T-helper 2 cell treated with Interferon-gamma antibody and Interleukin-4, amounts not matched to agents 5 μg/mL and 100 μg/mL, for 36 hours (primary cell): ENCODE measurements around the gene TXNDC16.

ENCODE experiments used
- DNase-seq: peaks from one replicate; pipeline ENCODE4 v3.0.0; 2021; ENCODE audit warnings: low spot score
- H3K27ac Mint-ChIP-seq: one replicate; pipeline ENCODE4 v1.8.0; 2021; ENCODE audit warnings: mild to moderate bottlenecking, mixed read lengths
- H3K27me3 Mint-ChIP-seq: one replicate; pipeline ENCODE4 v1.8.0; 2021; ENCODE audit warnings: low read depth, mixed read lengths
- H3K36me3 Mint-ChIP-seq: one replicate; pipeline ENCODE4 v1.8.0; 2021; ENCODE audit warnings: low read depth, mixed read lengths
- H3K4me1 Mint-ChIP-seq: one replicate; pipeline ENCODE4 v1.8.0; 2021; ENCODE audit warnings: low read depth, mixed read lengths
- H3K4me3 Mint-ChIP-seq: one replicate; pipeline ENCODE4 v1.8.0; 2022; ENCODE audit warnings: mild to moderate bottlenecking, moderate library complexity, mixed read lengths
- H3K9me3 Mint-ChIP-seq: one replicate; pipeline ENCODE4 v1.8.0; 2021; ENCODE audit warnings: mixed read lengths

TXNDC16 gene

GRCh38 chr14:52553002-52553670 lies 831 bp upstream of the TXNDC16 start:
- peak overlapping the region; percentile 95 for H3K4me3 Mint-ChIP-seq
- peak overlapping the region; percentile 76 for H3K27ac Mint-ChIP-seq
- peaks cover 27% of the 10 kb centered on the region for H3K4me1 Mint-ChIP-seq
- peaks cover 38% of the 10 kb centered on the region for H3K27me3 Mint-ChIP-seq
- peak; percentile 41 for DNase-seq
- H3K9me3 Mint-ChIP-seq, result no peaks in the 10 kb centered on the region
- no peaks in the 10 kb centered on the region for H3K36me3 Mint-ChIP-seq

DNA sequence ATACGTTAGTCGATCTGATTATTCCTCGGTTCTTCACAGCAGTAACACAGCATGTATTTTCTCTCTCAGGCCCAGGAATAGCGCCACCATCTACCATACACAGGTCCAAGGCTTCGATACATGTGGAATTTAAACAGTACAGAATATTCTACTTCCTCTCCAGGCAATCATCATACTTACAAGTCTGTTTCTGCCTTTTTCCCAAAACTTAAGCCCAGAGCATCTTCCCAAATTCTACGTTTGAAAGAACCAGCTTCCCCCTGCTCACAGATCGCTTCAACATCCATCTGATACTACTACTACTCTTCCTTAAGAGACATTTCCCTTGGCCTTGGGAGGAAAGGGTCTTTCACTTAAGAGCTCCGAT lies 626 bp downstream of the TXNDC16 start:
- Mint-ChIP-seq H3K4me1 (peaks cover 31% of the 10 kb centered on the region), H3K9me3 (no peaks in the 10 kb centered on the region), H3K27me3 (peaks cover 26% of the 10 kb centered on the region), H3K27ac (peak overlapping the region; percentile 95), H3K36me3 (peaks cover 4% of the 10 kb centered on the region), H3K4me3 (peak overlapping the region; percentile 86)
- no peak for DNase-seq

DNA sequence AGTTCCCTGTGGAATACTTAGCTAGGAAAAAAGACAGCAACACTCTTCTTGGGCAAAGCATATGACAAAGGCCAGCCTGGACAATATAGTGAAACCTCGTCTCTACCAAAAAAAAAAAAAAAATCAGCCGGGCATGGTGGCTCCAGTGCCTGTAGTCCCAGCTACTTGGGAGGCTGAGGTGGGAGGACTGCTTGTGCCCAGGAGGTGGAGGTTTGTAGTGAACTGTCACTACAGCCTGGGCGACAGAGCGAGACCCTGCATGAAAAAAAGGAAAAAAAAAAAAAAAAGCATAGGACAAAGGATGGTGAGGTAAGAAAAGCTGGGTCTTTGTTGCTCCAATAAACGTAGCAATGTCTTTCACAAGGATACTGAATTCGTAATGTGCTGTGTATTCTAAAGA lies 1.1 kb downstream of the TXNDC16 start:
- Mint-ChIP-seq H3K4me3 (peak overlapping the region; percentile 86), H3K9me3 (no peaks in the 10 kb centered on the region), H3K27me3 (peaks cover 21% of the 10 kb centered on the region), H3K4me1 (peaks cover 31% of the 10 kb centered on the region), H3K27ac (peak overlapping the region; percentile 95), H3K36me3 (peaks cover 4% of the 10 kb centered on the region)
- no peak for DNase-seq

DNA sequence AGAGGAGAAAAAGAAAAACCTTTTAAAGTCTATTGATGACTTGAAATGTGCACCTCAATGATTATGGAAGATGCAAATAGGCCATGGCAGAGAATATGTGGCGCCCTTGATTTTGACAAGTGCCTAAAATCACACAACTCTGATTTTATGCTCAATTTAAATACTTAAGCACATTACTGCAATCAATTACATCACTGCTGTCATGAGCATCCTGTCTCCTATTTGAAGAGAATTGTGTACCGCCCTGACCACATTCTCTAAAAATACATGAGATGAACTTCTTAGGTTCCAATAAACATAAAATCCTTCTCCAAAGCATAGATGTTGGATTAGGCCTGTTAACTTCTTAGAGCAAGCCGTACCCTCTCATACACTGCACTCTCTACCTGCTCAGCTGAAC lies 1.6 kb downstream of the TXNDC16 start:
- H3K27ac Mint-ChIP-seq, result peak overlapping the region; percentile 46

DNA sequence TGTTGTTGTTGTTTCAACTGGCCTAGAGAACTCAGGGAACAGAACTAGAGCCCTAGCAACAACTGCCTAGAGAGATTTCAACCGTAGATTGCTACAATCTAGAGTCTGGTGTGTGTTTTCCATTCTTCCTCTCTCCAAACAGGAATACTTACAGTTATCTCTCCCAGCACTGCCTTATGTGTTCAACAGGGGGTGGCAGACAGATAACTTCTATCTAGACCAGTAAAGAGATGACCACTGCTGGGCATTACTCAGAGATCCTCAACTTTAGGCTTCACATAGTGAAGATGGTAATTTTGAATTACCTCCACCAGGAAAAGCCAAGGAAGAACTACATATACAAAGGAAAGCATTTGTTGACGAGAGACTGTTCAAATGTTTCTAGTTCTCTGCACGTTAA lies 4.8 kb downstream of the TXNDC16 start:
- H3K4me3 Mint-ChIP-seq, result no peak overlapping the region
- H3K27me3 Mint-ChIP-seq, result no peaks in the 10 kb centered on the region

More for the DNA sequence above, 1.6 kb downstream of the TXNDC16 start:
- H3K36me3 Mint-ChIP-seq, result peaks cover 4% of the 10 kb centered on the region
- no peaks in the 10 kb centered on the region for H3K9me3 Mint-ChIP-seq
- DNase-seq, result no peak
- H3K4me1 Mint-ChIP-seq, result peaks cover 31% of the 10 kb centered on the region
- H3K27me3 Mint-ChIP-seq, result peaks cover 16% of the 10 kb centered on the region
- H3K4me3 Mint-ChIP-seq, result peak overlapping the region; percentile 86

DNA sequence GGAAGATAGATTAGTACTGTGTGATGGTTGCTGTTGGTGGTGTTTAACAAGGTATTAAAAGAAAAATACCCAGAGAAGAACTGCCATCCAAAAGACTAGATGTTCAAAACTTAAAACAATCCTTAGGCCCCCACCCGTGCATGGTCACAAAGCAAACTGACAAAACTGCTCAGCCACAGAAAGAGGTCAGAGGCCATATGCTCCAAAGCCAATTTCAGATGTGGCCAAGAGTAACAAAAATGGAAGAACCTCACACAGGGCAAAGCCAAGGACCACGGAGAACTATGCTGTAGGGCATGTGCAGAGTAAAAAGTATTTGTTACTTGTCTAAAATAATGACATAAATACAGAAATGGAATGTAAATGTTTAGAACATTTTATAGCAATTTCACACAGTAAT lies 5.3 kb downstream of the TXNDC16 start:
- H3K27ac Mint-ChIP-seq, result no peak overlapping the region
- peaks cover 24% of the 10 kb centered on the region for H3K4me1 Mint-ChIP-seq
- no peak for DNase-seq
- H3K36me3 Mint-ChIP-seq, result peaks cover 9% of the 10 kb centered on the region
- no peaks in the 10 kb centered on the region for H3K9me3 Mint-ChIP-seq
- no peaks in the 10 kb centered on the region for H3K27me3 Mint-ChIP-seq
- no peak overlapping the region for H3K4me3 Mint-ChIP-seq

More for the DNA sequence above, 4.8 kb downstream of the TXNDC16 start:
- H3K36me3 Mint-ChIP-seq, result peaks cover 9% of the 10 kb centered on the region
- H3K9me3 Mint-ChIP-seq, result no peaks in the 10 kb centered on the region
- H3K27ac Mint-ChIP-seq, result no peak overlapping the region
- peaks cover 24% of the 10 kb centered on the region for H3K4me1 Mint-ChIP-seq
- no peak for DNase-seq

DNA sequence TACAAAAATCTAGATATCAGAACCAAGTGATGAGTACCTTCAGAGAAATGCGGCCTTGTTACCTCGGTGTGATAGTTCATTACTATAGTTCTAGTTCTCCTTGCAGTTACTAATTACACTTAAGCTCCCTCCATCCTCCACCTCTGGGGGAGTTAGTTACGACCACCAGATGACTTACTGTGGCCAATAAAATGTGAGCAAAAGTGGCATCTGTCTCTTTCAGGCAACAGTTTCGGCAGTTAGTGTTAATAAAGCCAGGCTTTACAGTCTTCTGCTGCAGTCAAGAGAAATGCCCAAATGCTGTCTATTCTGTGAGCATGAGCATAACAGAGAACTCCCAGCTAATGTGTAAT lies 6.0 kb downstream of the TXNDC16 start:
- H3K4me3 Mint-ChIP-seq, result no peak overlapping the region
- DNase-seq, result no peak
- no peaks in the 10 kb centered on the region for H3K27me3 Mint-ChIP-seq
- no peak overlapping the region for H3K27ac Mint-ChIP-seq
- no peaks in the 10 kb centered on the region for H3K9me3 Mint-ChIP-seq
- H3K4me1 Mint-ChIP-seq, result peaks cover 18% of the 10 kb centered on the region
- H3K36me3 Mint-ChIP-seq, result peaks cover 9% of the 10 kb centered on the region

DNA sequence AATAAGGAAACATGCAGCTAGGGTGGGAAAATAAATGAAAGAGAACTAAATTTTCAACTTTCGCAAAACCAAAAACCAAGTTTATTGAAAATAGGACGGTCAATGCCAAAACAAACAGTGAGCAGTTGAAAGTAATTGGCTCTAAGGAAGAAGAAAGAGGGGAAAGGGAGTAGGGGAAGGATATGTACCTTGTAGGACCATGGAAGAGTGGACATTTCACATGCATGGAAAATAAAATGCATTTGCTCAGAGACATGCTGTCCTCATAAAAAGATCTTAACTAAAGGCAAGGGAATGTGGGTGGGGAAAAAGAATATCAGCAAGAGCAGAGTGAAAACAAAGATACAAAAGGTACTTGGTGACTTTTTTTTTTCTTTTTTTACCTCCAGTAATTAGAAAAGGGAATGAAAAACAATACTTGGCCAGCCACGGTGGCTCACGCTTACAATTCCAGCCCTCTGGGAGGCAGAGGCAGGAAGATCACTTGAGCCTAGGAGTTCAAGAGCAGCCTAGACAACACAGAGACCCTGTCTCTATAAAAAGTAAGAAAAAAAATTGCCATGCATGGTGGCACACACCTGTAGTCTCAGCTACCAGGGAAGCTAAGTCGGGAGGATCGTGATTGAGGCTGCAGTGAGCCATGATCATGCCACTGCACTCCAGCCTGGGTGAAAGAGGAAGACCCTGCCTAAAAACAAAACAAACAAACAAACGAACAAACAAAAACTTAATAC lies 6.6 kb downstream of the TXNDC16 start:
- Mint-ChIP-seq H3K27ac (no peak overlapping the region), H3K4me3 (no peak overlapping the region), H3K27me3 (no peaks in the 10 kb centered on the region)

DNA sequence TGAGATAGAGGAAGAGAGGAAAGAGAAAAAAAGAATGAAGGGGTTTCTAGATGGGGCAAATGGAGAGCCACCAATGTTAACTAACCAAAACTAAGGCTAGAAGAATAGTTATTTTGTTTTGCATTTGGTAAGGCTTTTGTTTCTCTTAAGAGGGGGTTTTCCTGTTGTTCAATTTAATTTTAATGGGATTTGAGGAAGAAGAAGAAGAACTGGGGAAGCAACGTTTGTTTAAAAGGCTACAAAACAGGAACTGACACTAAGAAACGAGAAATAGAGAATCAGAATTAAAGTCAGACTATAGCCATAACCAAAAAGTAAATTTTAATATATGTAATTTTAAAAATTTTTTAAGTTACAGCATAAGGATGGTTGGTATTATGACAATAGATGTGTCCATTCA lies 13.7 kb downstream of the TXNDC16 start:
- Mint-ChIP-seq H3K27ac (no peak overlapping the region), H3K4me3 (no peak overlapping the region), H3K36me3 (peaks cover 28% of the 10 kb centered on the region), H3K9me3 (no peaks in the 10 kb centered on the region), H3K27me3 (no peaks in the 10 kb centered on the region), H3K4me1 (peaks cover 7% of the 10 kb centered on the region)
- no peak for DNase-seq

More for the DNA sequence above, 6.6 kb downstream of the TXNDC16 start:
- H3K4me1 Mint-ChIP-seq, result peaks cover 12% of the 10 kb centered on the region
- no peaks in the 10 kb centered on the region for H3K9me3 Mint-ChIP-seq
- DNase-seq, result no peak
- H3K36me3 Mint-ChIP-seq, result peaks cover 11% of the 10 kb centered on the region

DNA sequence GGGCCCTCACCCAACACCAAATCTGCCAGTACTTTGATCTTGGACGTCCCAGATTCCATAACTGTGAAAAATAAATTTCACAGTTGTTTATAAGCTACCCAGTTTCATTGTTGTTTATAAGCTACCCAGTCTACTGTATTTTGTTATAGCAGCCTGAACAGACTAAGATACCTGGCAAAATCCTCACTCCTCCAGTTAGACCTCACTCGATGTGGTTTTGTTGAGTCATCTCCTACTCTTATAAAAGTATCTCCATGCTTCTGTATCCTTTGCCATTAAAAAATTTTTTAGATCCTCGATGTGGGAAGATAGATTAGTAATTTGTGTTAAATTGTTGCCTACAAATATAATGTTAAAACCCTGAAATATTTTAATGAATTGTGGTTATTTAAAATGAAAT lies 16.0 kb downstream of the TXNDC16 start:
- Mint-ChIP-seq H3K4me3 (no peak overlapping the region), H3K9me3 (no peaks in the 10 kb centered on the region), H3K36me3 (peaks cover 29% of the 10 kb centered on the region), H3K4me1 (peaks cover 7% of the 10 kb centered on the region), H3K27me3 (no peaks in the 10 kb centered on the region), H3K27ac (no peak overlapping the region)
- no peak for DNase-seq

DNA sequence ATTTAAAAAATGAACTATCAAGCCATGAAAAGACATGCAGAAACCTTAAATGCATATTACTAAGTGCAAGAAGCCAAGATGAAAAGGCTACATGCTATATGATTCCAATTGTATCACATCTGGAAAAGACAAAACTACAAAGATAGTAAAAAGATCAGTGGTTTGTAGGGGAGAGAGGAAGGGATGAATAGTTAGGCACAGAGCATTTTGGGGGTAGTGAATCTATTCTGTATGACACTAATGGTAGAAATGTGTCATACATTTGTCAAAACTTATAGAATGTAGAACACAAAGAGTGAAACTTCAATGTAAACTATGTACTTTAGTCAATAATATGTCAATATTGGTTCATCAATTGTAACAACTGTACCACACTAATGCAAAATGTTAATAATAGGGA lies 20.8 kb downstream of the TXNDC16 start:
- H3K27ac Mint-ChIP-seq, result no peak overlapping the region
- no peaks in the 10 kb centered on the region for H3K4me1 Mint-ChIP-seq
- DNase-seq, result no peak

DNA sequence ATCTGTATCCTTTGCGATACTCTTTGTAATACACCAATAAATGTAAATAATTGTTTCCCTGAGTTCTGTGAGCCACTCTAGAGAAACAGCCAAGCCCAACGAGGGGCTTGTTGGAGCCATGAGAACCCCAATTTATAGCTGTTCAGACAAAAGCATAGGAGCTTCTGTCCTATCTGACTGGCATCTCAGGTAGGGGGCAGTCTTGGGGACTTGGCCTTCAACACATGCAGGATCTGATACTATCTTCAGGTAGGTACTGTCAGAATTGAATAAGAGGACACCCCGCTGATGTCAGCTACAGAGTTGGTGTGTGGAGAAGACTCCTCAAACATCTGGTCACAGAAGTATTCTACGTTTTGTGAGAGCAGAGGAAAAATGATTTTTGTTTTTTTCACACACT lies 25.3 kb downstream of the TXNDC16 start:
- Mint-ChIP-seq H3K36me3 (no peaks in the 10 kb centered on the region), H3K27me3 (no peaks in the 10 kb centered on the region), H3K4me3 (no peak overlapping the region), H3K9me3 (no peaks in the 10 kb centered on the region), H3K27ac (no peak overlapping the region), H3K4me1 (no peaks in the 10 kb centered on the region)
- no peak for DNase-seq

More for the DNA sequence above, 20.8 kb downstream of the TXNDC16 start:
- Mint-ChIP-seq H3K9me3 (no peaks in the 10 kb centered on the region), H3K4me3 (no peak overlapping the region), H3K27me3 (no peaks in the 10 kb centered on the region), H3K36me3 (peaks cover 14% of the 10 kb centered on the region)

GRCh38 chr14:52522581-52523345 lies 29.5 kb downstream of the TXNDC16 start:
- no peak overlapping the region for H3K4me3 Mint-ChIP-seq
- H3K4me1 Mint-ChIP-seq, result no peaks in the 10 kb centered on the region
- H3K27ac Mint-ChIP-seq, result no peak overlapping the region
- no peaks in the 10 kb centered on the region for H3K36me3 Mint-ChIP-seq
- H3K27me3 Mint-ChIP-seq, result no peaks in the 10 kb centered on the region
- H3K9me3 Mint-ChIP-seq, result no peaks in the 10 kb centered on the region
- no peak for DNase-seq

- Mint-ChIP-seq H3K4me1 (no peaks in the 10 kb centered on the region), H3K4me3 (no peak overlapping the region), H3K27me3 (no peaks in the 10 kb centered on the region), H3K27ac (no peak overlapping the region), H3K36me3 (no peaks in the 10 kb centered on the region), H3K9me3 (no peaks in the 10 kb centered on the region)
- no peak for DNase-seq
Observed at GRCh38 chr14:52522033-52522432, 30.3 kb downstream of the TXNDC16 start.
